Stimulated activated CD8-positive, alpha-beta memory T cell treated with anti-CD3 and anti-CD28 coated beads, Interleukin-4, amount 100 ng/mL, for 24 hours (primary cell): Measurements from ENCODE around the gene CRACDL.

Experiments
- DNase-seq: peaks from one replicate; pipeline ENCODE4 v3.0.0-alpha.2; 2020; ENCODE audit warnings: low read depth

Gene CRACDL, protein sequence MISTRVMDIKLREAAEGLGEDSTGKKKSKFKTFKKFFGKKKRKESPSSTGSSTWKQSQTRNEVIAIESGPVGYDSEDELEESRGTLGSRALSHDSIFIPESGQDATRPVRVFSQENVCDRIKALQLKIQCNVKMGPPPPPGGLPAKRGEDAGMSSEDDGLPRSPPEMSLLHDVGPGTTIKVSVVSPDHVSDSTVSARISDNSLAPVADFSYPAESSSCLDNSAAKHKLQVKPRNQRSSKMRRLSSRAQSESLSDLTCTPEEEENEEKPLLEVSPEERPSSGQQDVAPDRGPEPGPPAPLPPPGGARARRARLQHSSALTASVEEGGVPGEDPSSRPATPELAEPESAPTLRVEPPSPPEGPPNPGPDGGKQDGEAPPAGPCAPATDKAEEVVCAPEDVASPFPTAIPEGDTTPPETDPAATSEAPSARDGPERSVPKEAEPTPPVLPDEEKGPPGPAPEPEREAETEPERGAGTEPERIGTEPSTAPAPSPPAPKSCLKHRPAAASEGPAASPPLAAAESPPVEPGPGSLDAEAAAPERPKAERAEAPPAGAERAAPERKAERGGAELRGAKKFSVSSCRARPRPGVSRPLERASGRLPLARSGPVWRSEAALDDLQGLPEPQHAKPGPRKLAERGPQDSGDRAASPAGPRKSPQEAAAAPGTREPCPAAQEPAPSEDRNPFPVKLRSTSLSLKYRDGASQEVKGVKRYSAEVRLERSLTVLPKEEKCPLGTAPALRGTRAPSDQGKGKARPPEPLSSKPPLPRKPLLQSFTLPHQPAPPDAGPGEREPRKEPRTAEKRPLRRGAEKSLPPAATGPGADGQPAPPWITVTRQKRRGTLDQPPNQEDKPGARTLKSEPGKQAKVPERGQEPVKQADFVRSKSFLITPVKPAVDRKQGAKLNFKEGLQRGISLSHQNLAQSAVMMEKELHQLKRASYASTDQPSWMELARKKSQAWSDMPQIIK

GRCh38 chr2:98935777-98936352, at the start of gene CRACDL:
TSS of gene CRACDL (minus strand) at chr2:98936225. CDS start at chr2:98846800, 89,425 bp downstream.
- no peak for DNase-seq

- no peak for DNase-seq
Measured at GRCh38 chr2:98975611-98976010, 39.6 kb upstream of the CRACDL start.

DNA sequence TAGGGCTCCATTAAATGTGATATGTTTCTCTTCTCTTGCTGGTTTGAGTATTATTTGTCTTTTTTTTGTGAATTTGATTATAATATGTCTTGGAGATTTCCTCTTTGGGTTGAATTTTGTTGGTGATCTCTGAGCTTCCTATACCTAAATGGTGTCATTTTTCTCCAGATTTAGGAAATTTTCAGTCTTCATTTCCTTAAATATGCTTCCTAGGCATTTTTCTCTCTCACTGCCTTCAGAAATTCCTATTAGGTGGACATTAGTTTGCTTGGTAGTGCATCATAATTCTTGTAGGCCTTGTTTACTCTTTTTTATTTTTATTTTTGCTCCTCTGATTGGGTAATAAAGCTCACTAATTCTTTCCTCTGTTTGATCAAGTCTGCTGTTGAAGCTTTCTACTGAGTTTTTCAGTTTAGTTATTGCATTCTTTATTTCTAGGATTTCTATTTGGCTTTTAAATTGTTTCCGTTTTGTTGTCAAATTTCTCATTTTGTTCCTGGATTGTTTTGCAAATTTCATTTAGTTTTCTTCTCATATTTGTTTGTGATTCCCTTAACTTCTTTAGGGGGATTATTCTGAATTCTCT, 36.6 kb upstream of the CRACDL start:
- no peak for DNase-seq

DNA sequence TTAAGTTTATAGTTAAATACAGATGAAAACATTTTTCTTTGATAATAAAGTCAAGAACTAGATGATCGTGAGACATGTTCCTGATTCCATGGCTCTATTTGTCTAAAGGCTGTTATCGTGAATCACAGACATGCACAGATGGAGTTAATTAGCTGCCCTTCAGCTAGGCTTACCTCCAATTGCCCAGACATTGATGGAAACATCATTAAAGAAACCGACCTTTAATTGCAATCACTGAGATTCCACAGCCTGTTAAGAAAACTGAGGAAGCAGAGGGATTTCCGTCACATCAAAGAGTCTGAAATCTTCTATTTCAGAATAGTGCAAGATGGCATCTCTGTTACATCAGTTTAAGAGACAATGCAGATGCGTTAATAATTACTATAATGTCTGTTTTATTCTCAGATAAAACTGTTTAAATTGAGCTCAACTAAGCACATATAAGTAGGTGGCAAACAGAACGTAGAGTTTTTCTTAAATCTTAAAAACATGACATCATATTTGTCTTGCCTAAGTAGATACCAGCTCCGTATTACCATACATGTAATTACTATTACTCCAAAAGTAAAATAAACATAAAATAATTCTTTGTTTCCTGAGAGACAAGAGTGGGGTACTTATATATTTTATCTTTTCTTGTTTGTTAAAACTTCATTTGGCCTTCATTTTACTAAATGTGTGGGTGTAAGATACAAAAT, 23.9 kb upstream of the CRACDL start:
- no peak for DNase-seq

- no peak for DNase-seq
Measured at GRCh38 chr2:98952966-98953365, 16.9 kb upstream of the CRACDL start.

DNA sequence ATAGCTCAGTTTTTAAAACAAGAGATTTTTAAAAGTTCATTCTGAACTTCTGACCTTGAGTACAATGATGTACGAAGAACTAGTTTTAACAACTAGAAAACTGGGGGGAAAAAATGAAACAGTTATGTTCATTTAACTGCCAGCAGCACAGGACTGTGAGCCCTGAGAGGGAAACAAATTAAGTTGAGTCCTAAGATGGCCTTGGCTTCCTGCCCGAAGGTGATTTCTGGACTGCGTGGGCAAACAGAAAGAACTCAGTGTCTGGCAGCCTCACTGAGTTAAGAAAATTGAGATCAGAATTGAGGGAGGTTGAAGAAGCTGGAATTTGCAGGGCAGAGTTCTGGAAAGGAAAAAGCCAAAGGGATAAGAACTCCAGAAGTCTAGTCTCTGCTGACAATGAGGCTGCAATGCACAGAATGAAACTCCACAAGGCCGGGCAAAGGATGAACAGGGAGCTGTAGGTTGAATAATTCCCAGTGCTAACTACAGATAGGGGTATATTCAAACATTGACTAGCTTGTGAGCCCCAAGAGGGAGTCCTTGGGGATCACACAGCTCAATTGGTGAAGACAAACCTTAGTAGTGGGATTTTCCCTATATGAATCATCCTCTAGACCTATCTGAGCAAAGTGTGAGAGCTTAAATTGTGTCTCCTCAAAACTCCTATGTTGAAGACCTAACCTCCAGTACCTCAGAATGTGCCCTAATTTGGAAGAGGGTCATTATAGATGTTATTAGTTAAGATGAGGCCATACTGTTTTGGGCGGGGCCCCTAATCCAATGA, 13.1 kb upstream of the CRACDL start:
- DNase-seq: no peak

GRCh38 chr2:98947554-98947953, 11.5 kb upstream of the CRACDL start:
- DNase-seq: no peak

DNA sequence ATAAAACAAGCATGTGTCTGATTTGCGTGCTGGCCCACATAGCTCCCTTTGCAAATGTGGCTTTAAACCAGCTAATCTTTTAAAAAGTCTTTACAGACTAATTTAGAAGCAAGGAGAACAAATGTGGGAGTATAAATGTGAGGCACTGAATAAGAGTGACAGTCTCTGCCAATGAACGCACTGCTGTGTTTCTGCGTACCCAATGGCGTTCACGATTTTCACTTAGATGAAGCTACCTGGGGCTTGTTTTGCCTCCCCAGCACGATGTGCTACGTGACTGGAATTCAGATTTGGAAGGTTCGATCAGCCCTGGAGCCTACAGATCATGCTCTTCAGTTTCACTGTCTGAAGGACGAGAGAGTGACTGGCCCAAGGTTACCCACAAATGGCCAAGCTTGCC, 10.8 kb upstream of the CRACDL start:
- DNase-seq: no peak

DNA sequence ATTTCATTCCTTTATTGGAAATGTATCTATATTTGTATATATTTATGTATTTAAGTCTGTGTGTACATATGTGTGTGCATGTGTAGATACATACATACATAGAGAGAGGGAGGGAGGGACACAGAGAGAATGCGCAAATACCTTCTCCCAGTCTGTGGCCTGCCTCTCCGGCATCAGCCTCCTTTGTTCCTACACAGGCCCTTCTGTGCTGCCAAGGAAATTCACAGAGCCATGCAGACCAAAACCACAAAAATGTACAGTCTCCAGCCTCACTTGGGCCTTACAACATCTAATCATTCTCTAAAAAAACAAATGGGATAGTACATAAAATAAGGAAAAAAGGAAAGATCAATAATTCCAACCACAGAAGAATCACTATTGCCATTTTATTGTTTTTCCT, 8.8 kb upstream of the CRACDL start:
- DNase-seq: no peak

GRCh38 chr2:98940102-98940501, 4.1 kb upstream of the CRACDL start:
- DNase-seq: no peak

- no peak for DNase-seq
Measured at GRCh38 chr2:98937906-98938305, 1.9 kb upstream of the CRACDL start.

GRCh38 chr2:98936353-98937351, 627 bp upstream of the CRACDL start:
- DNase-seq: no peak

DNA sequence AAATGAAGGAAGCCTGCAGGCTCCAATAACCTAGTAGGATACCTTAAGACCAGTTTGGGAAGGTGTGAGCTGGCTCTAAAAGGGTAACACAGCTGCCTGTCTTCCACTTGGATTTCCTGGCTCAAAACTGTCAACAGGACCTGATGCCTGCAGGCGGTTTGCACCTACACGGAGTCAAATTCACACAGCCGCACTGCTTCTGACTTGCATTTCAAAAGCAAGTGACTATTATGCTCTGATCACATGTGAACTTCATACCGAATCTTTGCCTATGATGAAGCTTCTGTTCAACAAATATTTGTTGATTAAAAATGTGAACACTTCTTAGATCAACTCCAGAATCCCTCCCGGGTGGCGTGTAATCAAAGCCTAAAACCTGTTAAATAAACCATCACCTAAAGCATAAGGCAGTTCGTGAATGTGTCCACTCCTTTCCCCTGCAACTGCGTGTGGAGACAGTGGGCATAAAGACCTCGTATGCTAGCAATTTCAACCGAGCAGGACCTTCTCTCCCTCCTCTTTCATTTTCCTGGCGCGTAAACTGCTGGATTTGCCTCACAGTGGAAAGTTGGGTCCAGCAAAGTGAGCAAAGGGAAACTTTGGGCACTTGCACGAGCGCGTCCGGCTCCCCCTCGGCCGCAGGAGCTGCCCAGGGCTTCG, 784 bp downstream of the CRACDL start:
- DNase-seq: no peak

DNA sequence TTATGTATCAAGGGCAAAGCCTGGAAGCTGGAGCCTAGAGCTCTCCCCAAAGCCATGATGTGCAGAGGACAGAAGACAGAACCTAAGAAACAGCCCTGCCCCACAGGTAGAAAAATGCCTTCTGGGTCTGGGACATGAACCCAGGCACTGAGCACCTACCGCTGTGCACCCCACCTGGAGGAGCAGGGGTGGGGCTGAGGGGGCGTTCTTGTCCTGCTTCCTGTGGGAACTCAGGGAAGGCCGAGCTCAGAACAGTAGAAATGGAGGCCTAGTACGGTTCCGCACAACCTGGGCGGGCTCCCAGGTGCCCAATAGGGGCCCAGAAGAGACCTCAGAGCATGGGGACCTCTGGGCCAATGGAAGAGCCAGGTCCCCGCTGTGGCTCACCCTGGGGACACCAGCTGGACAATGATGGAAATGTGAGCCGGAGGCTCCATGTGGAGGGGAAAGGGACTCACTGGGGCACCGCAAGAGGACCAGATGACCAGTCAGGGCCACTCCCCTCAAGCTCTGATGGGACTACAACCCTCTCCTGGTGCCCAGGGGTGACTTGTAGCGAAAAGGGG, 3.2 kb downstream of the CRACDL start:
- DNase-seq: no peak

DNA sequence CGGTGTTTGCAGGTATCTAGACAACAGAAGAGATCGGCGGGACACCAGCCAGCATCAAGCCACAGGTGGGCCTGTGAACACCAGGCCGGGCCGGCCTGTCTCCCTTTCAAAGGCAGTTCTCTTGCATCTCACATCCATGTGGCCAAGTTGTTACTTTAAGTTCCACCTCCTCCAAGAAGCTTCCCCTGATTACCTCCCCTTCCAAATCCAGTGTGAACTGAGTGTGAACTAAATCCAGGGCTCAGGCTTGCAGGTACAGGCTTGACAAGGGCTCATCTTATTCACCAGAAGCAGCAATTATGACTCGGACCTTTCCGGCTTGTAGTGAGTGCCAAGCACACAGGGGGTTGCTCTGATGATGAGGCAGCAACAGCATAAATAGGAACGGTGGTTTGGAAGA, 3.9 kb downstream of the CRACDL start:
- DNase-seq: no peak

DNA sequence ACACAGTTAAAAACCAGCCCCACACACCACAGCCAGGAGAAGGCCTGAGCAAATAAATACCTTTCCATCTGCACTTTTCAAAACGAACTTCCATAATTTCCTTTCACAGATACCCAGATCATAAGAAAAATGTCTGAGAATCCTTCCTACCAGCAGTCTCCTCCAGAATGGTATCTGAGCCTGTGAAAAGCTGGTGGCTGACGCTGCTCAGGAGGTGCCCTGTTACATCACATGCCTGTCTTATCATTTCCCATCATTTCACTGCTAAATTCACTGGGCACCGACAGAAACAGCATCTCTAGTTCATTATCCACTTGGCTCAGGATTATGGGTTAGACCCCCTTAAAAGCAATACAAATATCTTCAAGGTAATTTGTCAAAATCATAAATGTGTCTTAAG, 4.4 kb downstream of the CRACDL start:
- no peak for DNase-seq

DNA sequence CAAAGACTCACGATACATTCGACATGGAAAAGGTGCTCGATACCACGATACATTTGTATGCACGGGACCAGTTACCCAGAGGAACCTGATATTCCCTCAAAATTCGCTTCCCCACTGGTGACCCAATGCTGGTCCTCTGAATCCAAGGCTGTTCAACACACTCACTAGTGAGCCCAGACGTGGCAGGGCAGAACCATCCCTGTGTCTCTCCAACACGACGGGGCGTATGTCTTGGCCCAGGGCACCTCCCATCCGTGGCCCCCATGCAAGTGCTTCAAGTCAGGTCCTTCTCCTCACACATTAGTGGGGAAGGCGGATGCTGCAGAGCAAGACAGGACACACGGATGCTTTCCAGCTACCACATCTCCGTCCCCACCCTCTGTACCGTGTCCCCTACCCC, 6.1 kb downstream of the CRACDL start:
- DNase-seq: no peak

- no peak for DNase-seq
Measured at GRCh38 chr2:98928242-98928641, 7.8 kb downstream of the CRACDL start.

DNA sequence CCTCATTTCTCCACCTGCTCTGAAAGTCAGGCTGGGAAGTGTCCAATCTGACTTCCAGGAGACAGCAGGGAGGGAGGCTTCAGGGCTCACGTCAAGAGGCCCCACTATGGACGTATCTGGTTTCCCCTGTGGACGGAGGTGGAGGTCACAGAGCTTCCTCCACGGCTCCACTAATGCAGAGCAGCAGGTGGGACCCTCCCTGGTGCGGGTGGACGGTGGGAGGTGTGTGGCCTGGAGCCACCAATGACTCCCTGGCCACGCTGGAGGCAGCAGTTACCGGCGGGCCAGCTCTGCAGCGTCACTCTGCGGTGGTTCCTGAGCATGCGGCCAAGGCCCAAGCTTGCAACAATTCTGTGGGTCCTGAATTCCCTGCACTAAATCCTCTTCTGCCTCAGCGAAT, 9.0 kb downstream of the CRACDL start:
- no peak for DNase-seq
